ENCODE data around the gene GABPA.
"Not testable (repeated sequence)": the region's sequence is repeated elsewhere in the genome, so short reads cannot be mapped to it uniquely, and the experiment has no call there.

The GABPA gene

DNA sequence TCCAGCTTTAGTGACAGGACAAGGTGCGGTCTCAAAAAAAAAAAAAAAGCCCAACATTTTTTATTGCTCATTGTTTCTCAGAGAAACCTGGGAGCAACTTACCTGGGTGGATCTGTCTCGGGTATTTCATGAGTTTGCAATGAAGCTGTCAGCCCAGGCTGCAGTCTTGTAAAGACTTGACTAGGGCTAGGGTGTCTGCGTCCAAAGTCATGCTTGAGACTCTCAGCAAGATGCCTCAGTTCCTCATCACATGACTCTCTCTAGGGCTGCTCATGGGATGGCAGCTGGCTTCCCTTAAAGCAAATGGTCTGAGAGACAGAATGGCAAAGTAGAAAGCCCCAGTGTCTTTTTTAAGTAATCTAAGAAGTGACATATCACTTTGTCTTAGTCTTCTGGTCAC lies 8.1 kb downstream of the GABPA start:
- DNase-seq = no peak

DNA sequence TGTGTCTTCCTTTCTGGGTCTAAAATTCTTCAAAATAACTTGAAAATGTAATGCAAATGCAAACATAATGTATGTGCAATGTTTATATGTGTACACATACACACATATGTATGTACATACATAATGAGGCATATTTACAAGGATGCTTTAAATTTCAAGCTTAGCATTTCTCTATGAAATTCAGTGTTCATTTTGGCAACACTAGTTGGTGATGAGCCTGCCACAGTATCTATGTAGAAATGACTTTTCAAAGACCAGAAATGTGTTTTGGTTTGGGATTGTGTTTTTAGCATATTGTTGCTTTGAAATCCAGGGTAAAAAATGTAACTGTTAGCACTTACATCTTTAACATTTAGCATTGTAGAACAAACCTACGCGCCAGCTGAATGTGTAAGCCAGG lies 10.1 kb downstream of the GABPA start:
- DNase-seq = no peak

DNA sequence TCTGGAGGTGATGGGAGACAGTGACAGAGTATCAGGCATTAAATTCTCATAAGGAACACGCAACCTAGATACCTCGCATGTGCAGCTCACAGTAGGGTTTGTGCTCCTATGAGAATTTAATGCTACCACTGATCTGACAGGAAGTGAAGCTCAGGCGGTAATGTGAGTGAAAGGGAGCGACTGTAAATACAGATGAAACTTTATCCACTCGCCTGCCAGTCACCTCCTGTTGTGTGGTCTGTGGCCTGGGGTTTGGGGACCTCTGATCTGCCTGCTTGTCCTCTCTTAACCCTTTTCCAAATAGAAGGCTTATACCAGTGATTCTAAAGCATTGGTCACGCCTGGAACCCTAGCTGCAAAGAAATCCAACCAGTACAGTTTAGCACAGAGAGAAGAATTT lies 15.3 kb downstream of the GABPA start:
- DNase-seq = no peak

DNA sequence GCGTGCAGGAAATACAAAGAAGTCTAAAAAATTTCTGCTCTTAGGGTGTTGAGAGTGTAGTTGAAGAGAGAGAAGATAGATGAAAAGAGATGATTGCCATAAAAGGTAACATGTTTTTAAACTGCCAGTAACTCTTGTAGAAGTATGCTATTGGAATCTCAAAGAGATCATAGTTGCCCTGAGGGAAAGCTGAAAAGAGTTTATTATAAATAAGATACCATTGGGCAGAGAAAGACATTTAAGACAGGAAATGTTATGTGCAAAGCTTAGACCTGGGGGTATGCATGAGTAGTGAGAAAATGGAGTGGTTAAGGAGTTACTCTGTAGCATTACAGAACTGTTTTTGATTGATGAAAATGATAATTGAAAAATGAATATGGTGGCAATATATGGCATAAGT lies 17.6 kb downstream of the GABPA start:
- no peak for DNase-seq

DNA sequence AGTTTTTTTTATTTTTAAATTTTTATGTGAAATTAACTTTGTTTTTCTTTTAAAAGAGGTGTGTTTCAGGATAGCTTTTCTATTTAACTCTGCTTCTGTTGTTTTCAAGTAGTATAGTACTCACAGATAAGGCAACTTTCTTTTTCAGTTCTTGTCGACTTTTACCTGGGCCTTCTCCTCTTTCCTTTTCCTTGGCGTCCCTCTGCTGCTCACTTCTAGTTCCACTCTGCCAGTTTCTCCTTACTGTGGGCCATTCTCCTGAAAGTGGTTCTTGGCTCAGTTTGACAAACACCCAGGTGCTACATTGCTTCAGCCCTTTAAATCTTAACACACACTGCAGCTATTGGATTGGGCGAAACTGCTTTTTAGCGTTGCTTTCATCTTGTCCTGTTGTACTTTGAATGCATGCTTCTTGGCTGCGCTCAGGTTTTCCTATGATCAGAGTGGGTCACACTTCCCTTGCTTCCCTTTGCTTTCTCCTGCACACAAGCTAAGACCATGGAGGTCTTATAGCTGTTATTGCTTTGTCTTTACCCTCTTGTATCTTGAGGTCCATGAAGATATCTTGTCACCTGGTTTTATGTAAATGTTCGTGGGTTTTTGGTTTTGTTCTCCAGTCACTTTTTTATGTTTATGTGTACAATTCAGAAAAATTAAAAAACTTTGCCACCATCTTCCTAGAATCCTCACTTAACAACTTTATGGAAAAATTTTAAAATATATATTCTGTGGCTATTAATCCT lies 21.6 kb downstream of the GABPA start:
- DNase-seq = no peak

DNA sequence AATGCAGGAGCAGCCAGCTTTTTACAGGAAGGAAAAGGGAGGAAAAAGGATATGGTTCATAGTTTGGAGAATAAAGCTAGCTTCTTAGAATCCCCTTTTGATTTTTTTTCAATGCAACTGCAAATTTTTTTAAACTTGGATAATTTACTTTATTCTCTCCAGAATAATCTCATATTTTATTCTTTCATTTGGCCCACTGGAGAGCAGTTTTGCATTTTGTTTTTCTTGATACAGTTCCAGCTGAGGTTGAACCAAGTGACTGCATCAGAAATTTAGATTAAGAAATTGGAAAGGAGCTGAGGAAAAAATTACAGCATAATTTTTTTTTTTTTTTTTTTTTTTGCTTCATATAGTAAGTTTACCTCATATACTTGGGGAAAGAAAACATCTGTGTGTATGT lies 22.8 kb downstream of the GABPA start:
- DNase-seq = no peak

DNA sequence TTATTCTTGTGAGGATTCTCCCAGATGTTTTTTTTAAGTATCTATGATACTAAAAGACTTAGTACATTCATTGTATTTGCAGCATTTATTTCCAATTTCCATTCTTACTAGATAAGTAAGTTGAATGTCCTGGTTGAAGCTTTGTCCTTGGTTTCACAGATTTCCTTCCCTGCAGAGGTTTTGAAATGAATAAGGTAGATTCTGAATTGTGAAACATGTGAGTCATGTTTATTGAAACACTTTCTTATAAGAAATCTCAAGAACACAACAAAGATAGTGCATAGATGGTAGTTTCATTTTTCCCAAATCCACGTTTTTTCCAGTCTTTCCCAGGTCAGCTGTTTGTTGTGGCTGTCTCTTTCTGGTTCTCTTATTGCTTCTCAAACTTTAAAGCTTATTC lies 24.8 kb downstream of the GABPA start:
- no peak for DNase-seq

DNA sequence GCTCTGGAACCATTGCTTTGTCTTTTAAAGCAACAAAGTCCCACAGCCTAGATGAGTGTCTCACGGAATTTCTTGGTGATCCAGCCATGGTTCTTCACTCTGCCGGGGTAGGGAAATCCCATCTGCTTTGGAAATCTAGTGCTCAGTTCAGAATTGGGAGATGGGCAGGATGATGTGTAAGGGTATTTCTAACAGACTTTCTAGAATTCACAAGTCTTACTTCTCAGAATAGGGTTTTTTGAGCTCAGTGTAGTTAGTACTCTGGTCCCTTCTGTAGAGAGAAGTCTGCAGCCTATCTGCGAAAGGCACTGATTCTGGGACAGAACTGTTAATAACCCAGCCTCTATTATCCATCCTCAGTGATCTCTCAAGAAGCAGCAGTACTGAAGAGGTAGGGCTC lies 25.3 kb downstream of the GABPA start:
- no peak for DNase-seq

DNA sequence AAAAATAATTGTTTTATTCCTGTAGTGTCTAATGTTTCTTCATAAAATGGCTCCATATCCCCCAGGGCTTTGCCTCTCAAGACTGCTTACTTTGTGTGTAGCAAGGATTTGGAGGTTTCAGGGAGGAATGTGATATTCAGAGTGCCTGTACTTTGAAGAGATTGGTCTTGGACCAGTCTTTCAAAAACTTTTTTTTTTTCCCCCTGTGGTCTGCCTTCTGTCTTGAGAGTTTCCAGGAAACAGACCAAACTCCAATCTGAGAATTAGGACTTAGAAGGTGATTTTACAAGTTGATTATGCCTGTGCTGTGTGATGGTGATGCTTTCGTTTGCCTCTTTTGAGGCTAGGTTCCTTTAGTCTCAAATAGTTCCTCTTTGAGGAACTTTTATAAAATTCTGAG lies 25.9 kb downstream of the GABPA start:
- no peak for DNase-seq

DNA sequence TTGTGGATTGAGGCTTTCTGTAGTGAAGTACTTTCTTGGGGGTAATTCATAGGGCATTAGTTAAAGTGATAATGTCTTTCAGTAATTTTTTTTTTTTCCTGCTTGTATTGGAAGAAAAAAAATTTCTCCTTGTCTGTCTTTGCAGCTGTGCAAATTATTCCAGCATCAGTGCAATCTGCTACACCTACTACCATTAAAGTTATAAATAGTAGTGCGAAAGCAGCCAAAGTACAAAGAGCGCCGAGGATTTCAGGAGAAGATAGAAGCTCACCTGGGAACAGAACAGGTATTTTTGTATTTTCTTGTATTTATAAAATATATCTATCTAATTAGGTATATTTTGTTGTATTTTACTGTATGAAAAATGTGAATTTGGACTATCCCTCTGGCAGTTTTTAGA lies 29.3 kb downstream of the GABPA start:
- DNase-seq = no peak

DNA sequence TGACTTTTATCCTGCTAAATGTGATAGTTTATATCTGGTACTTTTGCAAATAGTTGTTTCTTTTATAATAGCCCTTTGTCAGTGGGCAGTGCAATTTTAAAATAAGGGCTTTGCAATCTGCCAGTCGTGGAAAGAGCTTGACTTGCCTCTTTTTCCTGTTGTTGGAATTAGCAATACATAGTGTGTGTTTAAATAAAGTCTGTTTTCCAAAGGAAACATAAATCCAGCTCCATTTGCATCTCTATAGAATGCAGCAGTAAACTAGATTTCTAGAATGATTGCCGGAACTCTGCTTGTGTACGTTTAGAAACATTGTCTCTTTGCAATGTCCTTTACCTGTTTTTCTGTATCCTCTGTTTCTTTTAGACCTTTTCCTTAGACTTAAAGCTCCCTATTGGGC lies 33.1 kb downstream of the GABPA start:
- DNase-seq = no peak

DNA sequence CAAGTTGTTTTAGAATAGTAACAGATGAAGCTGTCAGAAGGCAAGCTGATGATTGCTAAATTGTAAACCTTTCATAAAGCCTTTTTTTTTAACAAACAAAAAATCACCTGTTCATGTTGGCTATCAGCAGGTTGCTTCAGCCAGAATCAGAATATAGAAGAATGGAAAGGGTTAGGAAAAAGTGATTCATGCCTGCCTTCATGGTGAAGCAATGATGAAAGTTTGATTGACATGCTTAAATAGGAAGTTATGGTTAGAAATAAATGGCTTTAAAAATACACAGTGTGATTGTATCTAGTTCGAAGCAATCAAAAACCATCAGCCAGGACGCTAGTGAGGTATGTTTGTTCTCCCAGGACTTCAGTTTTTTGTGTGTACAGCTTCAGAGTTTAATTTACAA lies 37.9 kb downstream of the GABPA start:
- DNase-seq = no peak

DNA sequence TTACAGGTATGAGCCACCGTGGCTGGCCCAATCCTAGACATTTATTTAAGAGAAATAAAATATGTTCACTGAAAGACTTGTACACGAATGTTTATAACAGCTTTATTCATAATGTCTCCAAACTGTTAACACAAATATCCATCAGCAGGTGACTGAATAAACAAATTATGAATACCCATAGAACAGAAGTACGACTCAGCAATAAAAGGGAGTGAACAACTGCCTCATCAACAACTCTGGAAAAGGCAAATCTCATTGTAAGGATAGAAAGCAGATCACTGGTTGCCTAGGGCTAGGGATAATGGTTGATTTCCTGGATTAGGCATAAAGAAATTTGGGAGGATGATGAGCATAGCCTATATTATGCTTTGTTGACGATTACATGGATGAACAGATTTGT lies 41.7 kb downstream of the GABPA start:
- no peak for DNase-seq

DNA sequence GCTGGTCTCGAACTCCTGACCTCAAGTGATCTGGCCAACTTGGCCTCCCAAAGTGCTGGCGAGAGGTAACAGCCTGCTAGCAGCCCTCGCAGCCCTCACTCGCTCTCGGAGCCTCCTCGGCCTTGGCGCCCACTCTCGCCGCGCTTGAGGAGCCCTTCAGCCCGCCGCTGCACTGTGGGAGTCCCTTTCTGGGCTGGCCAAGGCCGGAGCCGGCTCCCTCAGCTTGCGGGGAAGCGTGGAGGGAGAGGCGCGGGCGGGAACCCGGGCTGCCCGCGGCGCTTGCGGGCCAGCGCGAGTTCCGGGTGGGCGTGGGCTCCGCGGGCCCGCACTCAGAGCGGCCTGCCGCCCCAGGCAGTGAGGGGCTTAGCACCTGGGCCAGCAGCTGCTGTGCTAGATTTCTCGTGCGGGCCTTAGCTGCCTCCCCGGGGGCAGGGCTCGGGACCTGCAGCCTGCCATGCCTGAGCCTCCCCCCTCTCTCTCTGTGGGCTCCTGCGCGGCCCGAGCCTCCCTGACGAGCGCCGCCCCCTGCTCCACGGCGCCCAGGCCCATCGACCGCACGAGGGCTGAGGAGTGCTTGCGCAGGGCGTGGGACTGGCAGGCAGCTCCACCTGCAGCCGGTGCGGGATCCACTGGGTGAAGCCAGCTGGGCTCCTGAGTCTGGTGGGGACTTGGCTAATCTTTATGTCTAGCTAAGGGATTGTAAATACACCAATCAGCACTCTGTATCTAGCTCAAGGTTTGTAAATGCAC lies 43.5 kb downstream of the GABPA start:
- DNase-seq = not testable (repeated sequence)

DNA sequence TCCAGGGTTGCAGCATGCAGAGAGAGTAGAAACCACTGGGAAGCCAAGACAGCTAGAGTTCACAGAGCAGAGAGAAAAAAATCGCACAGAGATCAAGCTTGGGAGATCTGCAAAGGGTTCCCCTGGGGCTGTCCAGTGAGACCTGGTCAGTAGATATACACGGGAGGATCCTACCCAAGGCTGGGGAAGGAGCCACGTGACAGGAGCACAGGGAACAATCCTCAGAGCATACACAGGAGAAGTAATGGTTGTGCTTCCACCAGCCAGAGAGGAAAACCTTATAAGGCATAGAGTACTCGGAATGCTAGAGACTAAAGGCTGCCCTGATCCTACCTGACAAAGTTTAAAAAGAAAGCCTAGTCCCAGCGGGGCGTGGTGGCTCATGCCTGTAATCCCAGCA lies 53.9 kb downstream of the GABPA start:
- no peak for DNase-seq

DNA sequence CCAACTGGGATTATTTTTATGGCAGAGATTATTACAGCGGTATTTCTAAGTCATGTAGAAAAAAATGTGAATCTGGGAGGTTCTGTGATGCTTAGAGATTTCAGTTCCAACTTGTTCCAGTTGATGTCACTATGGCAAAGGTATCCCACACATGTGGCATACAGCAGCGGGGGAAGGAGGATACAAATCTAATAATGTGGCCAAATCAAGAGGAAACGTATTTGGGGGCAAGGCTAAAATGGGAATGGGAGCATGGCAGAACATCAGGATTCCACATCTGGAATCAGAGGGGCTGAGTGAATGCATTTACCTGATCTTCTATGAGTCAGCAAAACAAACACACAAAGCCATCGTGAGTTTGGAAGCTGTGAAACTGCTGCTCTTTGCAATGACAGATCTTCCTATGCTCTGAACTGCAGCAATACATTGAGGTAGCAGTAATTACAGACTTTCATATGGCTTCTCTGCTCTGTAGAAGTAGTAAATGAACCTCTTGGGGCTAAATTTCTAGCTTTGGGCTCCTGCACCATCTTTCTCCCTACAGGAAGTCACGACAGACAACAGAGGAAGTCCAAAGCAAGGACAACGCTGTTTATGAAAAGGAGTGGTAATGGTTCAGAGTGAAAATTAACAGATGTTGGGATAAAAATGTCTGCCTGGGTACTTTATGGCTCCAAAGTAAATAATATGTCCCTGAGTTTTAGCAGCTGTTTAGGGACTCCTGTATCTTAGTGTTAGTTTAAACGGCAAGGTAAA lies 55.5 kb downstream of the GABPA start:
- no peak for DNase-seq

DNA sequence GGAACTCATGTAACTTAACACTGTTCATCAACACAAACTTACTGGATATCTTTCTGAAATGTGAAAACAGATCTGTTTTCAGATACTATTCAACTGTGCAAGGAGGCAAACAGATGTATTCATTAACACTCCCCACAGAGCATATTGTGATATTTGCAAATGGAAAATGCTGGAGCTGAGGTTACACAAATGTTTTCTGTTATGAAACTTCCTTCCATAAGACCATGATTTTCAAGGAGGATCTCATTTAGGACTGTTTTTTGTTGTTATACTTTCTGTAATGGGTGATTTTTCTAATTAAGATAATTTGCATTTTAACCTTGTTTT lies 56.1 kb downstream of the GABPA start:
- no peak for DNase-seq

DNA sequence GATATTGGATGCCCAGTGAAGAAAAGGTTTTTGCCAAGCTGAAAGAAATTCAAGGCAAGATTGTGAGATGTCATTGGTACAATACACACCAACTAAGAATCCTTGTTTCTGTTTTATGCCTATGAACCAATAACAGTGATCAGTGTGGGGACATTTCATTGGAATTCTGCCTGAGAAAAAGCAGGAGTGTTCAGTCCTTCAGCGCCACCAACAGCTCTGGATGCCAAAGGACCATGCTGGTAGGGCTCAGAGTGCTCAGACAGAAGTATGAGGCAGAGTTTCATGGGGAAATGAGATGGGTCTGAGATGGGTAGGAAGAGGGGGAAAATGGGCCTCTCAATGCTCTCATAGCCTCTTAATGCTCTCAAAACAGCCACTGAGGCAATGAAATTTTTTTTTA lies 56.5 kb downstream of the GABPA start:
- no peak for DNase-seq

DNA sequence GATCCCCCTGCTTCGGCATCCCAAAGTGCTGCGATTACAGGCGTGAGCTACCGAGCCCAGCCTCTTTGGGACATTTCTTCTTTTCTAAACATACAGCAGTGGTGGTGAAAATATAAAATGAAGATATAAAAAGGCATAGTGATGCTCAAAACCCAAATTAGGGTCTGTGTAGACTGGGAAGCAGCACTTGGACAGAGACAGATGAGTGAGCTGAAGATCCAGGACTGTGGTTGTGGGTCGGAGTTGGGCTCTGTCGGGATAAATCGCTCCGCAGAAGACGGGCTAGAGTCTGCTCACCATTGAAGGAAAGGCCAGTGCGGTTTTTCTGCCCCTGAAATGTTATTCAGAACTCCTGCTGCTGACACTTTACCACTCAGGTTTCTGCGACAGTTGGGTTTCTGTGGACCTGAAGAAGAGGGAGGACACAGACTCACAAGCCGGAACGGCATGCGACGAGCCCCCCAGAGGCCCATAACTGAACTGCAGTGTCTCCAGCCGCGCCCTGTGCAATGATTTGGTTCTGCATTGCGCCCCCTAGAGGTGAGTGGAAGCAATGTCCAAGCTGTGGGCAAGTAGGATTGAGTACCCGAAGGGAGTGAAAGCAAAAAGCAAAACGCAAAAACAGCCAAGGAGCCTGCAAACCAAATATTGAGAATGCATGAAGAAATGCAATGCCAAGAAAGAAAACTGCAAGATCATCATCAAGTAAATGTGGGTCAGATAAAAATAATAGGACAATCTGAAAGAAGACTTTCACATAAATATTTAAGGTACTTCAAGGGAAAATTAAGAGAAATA lies 66.6 kb downstream of the GABPA start:
- peak; percentile 78 to 87 for DNase-seq

DNA sequence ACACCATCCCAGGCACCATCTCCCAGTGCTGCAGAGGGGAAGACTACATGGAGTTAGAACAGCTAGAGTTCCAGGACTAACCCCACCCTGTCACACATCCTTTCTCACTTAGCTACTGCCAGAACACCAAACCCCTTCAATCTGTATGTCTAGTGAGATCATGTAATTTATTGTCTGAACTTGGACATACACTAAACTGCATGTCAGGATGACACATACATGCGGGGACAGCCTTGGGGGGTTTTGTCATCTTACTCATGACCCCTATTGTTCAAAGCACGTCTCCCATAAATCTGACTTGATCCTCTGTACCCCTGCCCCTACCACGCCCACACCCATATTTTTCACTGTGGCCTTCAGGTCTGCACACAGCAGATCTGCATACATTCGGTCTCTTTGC lies 71.3 kb downstream of the GABPA start:
- no peak for DNase-seq

DNA sequence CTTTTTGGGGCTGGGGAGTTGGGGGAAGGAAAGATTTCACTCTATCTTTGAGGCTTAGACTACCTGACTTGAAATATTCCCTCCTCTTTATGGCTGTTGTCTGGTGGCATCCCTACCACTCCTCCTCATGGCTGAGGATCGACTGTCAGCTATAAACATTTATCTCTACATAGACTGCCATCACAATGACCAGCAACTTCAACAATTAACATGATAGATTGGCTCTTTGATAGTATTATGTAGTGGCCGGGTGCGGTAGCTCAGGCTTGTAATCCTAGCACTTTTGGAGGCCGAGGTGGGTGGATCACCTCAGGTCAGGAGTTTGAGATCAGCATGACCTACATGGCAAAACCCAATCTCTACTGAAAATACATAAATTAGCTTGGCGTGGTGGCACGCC lies 72.4 kb downstream of the GABPA start:
- DNase-seq = no peak

DNA sequence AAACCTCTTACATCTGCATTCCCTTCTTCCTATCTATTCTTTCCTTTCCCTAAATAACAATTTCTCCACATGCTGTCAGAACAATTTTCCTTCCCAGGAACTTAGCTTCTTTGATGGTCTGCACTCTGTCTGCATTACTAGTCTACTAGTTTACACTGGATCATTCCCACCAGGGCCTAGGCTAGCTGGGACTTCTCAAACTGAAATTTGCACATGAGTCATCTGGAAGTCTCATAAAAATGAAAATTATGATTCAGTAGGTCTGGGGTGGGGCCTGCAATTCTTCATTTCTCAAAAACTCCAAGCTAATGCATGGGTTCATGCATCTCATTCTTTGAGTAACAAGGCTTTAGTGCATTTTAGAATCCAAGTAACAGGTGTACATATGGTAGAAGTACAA lies 74.2 kb downstream of the GABPA start:
- DNase-seq = no peak

DNA sequence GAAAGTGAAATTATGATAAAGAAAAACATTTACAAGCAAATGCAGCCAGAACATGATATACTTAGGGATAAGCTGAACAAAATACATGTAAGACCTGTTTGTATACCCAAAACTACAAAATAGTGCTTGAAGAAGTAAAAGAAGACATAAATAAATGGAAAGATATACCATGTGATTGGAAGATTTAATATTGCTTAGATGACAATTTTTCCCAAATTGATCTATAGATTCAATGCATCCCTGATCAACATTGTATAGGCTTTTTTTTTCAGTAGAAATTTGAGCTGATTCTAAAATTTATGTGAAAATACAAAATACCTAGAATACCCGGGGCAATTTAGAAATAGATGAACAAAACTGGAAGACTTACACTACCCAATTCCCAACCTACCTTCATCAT lies 76.4 kb downstream of the GABPA start:
- DNase-seq = no peak
